Cardiac fibroblast (primary cell): ENCODE measurements around the gene NCAM1.
A peak's percentile ranks its signal among the peaks of the same experiment; 100 is the strongest.

Experiments
- DNase-seq, 2 donors: peaks; one replicate each; pipeline versions ENCODE4 v3.0.0 to v3.0.0-alpha.2; 2010; ENCODE audit warnings: low read depth in 2 of 2
- H3K4me3 ChIP-seq, 2 donors: replicated peaks in 1 of 2; 1 replicate in 1 of 2; 2 replicates in 1 of 2; pipeline ENCODE4 v1.5.1; 2011; ENCODE audit warnings: low read depth in 2 of 2, low read length in 2 of 2, mild to moderate bottlenecking in 2 of 2, moderate library complexity in 1 of 2
- CTCF ChIP-seq: IDR thresholded peaks from one replicate; pipeline ENCODE4 v1.5.1; 2011; ENCODE audit warnings: low read depth, mild to moderate bottlenecking, low read length, inconsistent platforms

NCAM1 gene

DNA sequence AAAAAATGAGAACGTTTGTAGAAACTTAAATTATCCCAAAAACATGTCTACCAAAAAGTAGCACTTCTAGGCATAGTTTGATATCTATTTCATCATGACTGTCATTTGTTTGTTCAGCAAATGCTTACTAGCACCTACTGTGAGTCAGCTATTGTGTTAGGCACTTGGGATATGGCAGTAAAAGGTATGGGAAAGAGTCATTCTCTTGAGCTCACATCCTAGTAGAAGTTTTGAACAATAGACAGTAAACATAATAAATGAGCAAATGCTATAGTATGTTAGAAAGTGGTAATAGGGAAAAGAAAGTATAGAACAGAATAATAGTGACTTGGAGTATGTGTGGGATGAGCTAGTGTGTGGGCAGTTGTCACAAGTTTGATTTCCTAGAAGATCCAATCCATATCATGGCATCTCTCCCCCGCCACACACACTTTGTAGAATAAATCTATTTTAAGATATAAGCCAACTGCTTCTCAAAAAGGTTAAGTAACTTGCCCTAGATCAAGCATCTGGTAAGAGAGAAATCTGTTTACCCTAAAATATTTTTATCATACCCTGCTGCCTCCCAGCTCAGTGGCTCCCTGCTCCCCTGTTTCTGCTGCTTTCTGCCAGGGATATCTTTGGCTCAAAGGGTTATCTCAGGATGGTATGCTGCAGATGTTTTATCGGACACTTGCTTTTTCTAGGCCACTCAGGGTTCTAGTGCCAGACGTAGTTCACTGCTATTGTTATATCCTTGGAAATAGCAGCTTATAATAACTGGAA lies 129.7 kb downstream of the NCAM1 start:
- peak in 1 of 2 donors; percentile 2 for DNase-seq
- H3K4me3 ChIP-seq = no peak overlapping the region
- TF ChIP-seq CTCF = no peak

- DNase-seq = peak in 1 of 2 donors; percentile 0
- H3K4me3 ChIP-seq = no peak overlapping the region
- no peak for TF ChIP-seq CTCF
Measured at GRCh38 chr11:113091481-113091780, 130.2 kb downstream of the NCAM1 start.

DNA sequence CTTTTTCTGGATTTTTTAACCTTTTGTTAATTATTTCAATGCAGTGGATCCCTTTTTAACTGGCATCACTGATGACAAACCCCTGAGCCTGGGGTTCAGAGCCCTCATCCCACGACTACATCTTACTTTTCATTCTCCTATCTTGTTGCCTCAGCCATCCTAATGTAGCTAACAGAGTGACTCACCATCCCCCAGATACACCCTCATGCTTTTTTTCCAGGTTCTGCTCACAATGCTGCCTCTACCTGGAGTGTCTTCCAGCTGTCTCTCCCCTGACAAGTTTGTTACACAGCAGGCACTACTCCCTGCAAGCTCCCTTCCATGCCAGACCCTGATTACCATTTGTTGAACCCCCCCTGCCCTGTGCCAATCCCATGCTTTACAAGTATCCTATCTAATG lies 135.4 kb downstream of the NCAM1 start:
- DNase-seq = no peak
- no peak overlapping the region for H3K4me3 ChIP-seq
- TF ChIP-seq CTCF = no peak

GRCh38 chr11:113103932-113104690 lies 142.9 kb downstream of the NCAM1 start:
- DNase-seq = no peak
- no peak for TF ChIP-seq CTCF

DNA sequence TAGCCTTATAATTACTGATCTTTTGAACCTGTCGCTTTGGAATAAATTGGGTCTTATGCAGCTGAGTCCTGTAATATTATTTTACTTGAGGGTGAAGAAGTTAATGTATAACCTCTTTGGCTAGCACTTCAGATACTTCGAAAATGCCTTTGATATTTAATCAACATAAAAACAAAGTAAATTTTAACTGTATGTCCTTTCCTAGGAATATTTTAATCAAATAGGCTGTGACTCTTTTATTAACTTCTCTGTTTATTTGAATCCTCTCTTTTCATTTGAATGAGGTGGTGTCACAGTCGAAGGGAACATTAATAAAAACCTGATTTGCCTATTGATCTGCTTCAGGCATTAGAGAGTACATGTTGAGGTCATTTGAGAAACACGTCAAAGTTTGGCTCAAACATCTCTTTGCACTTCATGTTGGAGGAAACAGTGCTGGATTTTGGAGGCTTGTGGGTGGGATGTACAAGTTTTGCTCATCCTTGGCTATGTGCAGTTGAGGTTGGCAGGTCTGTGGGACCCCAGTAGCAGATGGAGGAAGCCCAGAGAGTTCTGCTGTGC lies 143.6 kb downstream of the NCAM1 start:
- DNase-seq = no peak
- H3K4me3 ChIP-seq = no peak overlapping the region
- TF ChIP-seq CTCF = no peak

More at GRCh38 chr11:113103932-113104690, 142.9 kb downstream of the NCAM1 start:
- no peak overlapping the region for H3K4me3 ChIP-seq

DNA sequence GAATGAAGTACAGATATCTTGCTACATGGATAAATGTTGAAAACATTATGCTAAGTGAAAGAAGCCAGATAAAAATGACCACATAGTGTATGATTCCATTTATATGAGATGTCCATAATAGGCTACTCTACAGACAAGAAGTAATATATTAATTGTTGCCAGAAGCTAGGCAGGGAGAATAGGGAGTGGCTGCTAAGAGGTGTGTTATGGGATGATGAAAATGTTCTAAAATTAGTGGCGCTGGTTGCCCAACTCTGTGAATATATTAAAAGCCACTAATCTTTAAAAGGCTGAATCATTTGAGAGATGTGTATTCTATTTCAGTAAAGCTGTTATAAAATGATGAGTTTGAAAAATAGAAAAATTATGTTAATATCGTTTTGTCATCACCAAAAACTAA lies 144.4 kb downstream of the NCAM1 start:
- DNase-seq = no peak
- TF ChIP-seq CTCF = no peak
- no peak overlapping the region for H3K4me3 ChIP-seq
